ENCODE results near the gene FBXW10B.
"Not testable (repeated sequence)": the region's sequence is repeated elsewhere in the genome, so short reads cannot be mapped to it uniquely, and the experiment has no call there.

Gene FBXW10B

GRCh38 chr17:15642014-15642413 is 22.5 kb upstream of the FBXW10B start:
- not testable (repeated sequence) for DNase-seq (ENCODE audit: low read depth, low spot score)

- not testable (repeated sequence) for DNase-seq (ENCODE audit: low read depth, low spot score)
Measured at GRCh38 chr17:15630930-15631453, 11.5 kb upstream of the FBXW10B start.

GRCh38 chr17:15629991-15630390 is 10.5 kb upstream of the FBXW10B start:
- not testable (repeated sequence) for DNase-seq (ENCODE audit: low read depth, low spot score)

- DNase-seq (ENCODE audit: low read depth, low spot score) = not testable (repeated sequence)
Measured at GRCh38 chr17:15623661-15624209, 4.2 kb upstream of the FBXW10B start.

GRCh38 chr17:15623255-15623654 is 3.8 kb upstream of the FBXW10B start:
- not testable (repeated sequence) for DNase-seq (ENCODE audit: low read depth, low spot score)

GRCh38 chr17:15622124-15622523 is 2.6 kb upstream of the FBXW10B start:
- DNase-seq (ENCODE audit: low read depth, low spot score) = not testable (repeated sequence)

GRCh38 chr17:15616828-15617227 is 2.7 kb downstream of the FBXW10B start:
- not testable (repeated sequence) for DNase-seq (ENCODE audit: low read depth, low spot score)

- DNase-seq (ENCODE audit: low read depth, low spot score) = not testable (repeated sequence)
Measured at GRCh38 chr17:15615850-15616249, 3.7 kb downstream of the FBXW10B start.

GRCh38 chr17:15613111-15613510 is 6.4 kb downstream of the FBXW10B start:
- DNase-seq (ENCODE audit: low read depth, low spot score) = not testable (repeated sequence)

- DNase-seq (ENCODE audit: low read depth, low spot score) = not testable (repeated sequence)
Measured at GRCh38 chr17:15592960-15593359, 26.5 kb downstream of the FBXW10B start.

GRCh38 chr17:15591986-15592385 is 27.5 kb downstream of the FBXW10B start:
- DNase-seq (ENCODE audit: low read depth, low spot score) = not testable (repeated sequence)

GRCh38 chr17:15590844-15591243 is 28.7 kb downstream of the FBXW10B start:
- DNase-seq (ENCODE audit: low read depth, low spot score) = not testable (repeated sequence)

- not testable (repeated sequence) for DNase-seq (ENCODE audit: low read depth, low spot score)
Measured at GRCh38 chr17:15589544-15590536, 29.7 kb downstream of the FBXW10B start.

- DNase-seq (ENCODE audit: low read depth, low spot score) = not testable (repeated sequence)
Measured at GRCh38 chr17:15588017-15588416, 31.5 kb downstream of the FBXW10B start.

GRCh38 chr17:15583313-15583712 is 36.2 kb downstream of the FBXW10B start:
- DNase-seq (ENCODE audit: low read depth, low spot score) = not testable (repeated sequence)

GRCh38 chr17:15581462-15581861 is 38.0 kb downstream of the FBXW10B start:
- not testable (repeated sequence) for DNase-seq (ENCODE audit: low read depth, low spot score)

GRCh38 chr17:15576848-15577247 is 42.7 kb downstream of the FBXW10B start:
- DNase-seq (ENCODE audit: low read depth, low spot score) = not testable (repeated sequence)

- DNase-seq (ENCODE audit: low read depth, low spot score) = not testable (repeated sequence)
Measured at GRCh38 chr17:15574660-15575059, 44.8 kb downstream of the FBXW10B start.

- DNase-seq (ENCODE audit: low read depth, low spot score) = not testable (repeated sequence)
Measured at GRCh38 chr17:15573870-15574269, 45.6 kb downstream of the FBXW10B start.

All from activated naive CD8-positive, alpha-beta T cell treated with anti-CD3 and anti-CD28 coated beads, Interleukin-2, amount 50 U/mL, for 16 hours (primary cell).